Neural cell (in vitro differentiated cells): Measurements from ENCODE around the gene FGFBP2.

Experiments
- EP300 ChIP-seq: fragments of 450-650 bp; conservative IDR thresholded peaks from 2 replicates; pipeline ENCODE4 v1.6.1; 2014; ENCODE audit warnings: antibody characterized with exemption, mild to moderate bottlenecking, moderate library complexity; ENCODE audit not compliant: poor library complexity, severe bottlenecking
- EZH2 ChIP-seq: fragments of 200-600, 300-800 bp; shearing (Covaris generic), sonication (generic); IDR thresholded peaks from 2 replicates; pipeline ENCODE4 v1.6.1; 2014; ENCODE audit warnings: antibody characterized with exemption, low read length, borderline replicate concordance, mild to moderate bottlenecking; ENCODE audit not compliant: insufficient read depth, poor library complexity, severe bottlenecking
- MXI1 ChIP-seq: fragments of 450-650 bp; conservative IDR thresholded peaks from 2 replicates; pipeline ENCODE4 v1.6.1; 2014; ENCODE audit warnings: antibody characterized with exemption, mild to moderate bottlenecking; ENCODE audit not compliant: poor library complexity, severe bottlenecking
- POLR2AphosphoS5 ChIP-seq: IDR thresholded peaks from 2 replicates; pipeline ENCODE4 v1.6.1; 2012
- RAD21 ChIP-seq: fragments of 450-650 bp; conservative IDR thresholded peaks from 2 replicates; pipeline ENCODE4 v1.6.1; 2014; ENCODE audit warnings: antibody characterized with exemption, mild to moderate bottlenecking, moderate library complexity
- SMC3 ChIP-seq: fragments of 450-650 bp; conservative IDR thresholded peaks from 2 replicates; pipeline ENCODE4 v1.6.1; 2014; ENCODE audit warnings: antibody characterized with exemption, mild to moderate bottlenecking, moderate library complexity; ENCODE audit not compliant: poor library complexity
- TF ChIP-seq, protein P1 (sequence below): fragments of 450-650 bp; IDR thresholded peaks from 2 replicates; pipeline ENCODE4 v1.5.1; 2014; ENCODE audit warnings: antibody characterized with exemption, mild to moderate bottlenecking, moderate library complexity; ENCODE audit not compliant: poor library complexity, severe bottlenecking
- TF ChIP-seq, protein P2 (sequence below): IDR thresholded peaks from 2 replicates; pipeline ENCODE4 v1.6.1; 2012; ENCODE audit warnings: borderline replicate concordance

DNA sequence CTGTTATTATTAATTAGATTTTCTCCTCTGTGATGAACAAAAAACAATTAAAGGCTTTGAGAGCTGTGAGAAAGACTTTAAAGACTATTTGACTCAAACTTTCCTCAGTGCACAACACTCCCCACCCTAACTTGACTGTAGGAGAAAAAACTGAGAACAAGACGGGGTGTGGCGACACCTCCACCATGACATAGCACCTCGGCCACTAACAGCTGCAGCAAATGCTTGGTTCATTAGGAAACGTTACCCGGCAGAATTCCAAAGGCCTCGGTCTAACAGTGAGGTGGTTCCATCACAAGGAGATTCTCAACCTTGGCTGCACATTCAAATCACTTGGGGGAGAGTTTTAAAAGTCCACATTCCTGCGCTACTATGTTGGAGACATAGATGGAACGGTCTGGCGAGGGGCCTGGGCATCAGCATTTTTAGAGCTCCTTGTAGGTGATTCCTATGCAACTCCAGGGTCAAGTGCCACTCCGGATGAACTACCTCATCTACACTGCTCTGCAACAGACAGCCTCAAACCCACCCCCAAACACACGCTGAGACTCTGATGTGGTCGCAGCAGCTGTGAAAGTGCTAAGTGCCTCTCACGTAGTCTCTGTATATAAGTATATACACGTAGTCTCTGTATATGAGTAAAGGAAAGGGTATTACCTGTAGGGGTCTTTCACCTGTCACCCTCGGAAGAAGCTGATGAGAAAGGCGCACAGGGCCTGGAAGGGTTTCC, 1.0 kb downstream of the FGFBP2 start:
- TF ChIP-seq EZH2 (no peak), POLR2AphosphoS5 (no peak), EP300 (no peak), MXI1 (no peak), SMC3 (no peak), RAD21 (no peak)
- TF ChIP-seq, protein P1, sequence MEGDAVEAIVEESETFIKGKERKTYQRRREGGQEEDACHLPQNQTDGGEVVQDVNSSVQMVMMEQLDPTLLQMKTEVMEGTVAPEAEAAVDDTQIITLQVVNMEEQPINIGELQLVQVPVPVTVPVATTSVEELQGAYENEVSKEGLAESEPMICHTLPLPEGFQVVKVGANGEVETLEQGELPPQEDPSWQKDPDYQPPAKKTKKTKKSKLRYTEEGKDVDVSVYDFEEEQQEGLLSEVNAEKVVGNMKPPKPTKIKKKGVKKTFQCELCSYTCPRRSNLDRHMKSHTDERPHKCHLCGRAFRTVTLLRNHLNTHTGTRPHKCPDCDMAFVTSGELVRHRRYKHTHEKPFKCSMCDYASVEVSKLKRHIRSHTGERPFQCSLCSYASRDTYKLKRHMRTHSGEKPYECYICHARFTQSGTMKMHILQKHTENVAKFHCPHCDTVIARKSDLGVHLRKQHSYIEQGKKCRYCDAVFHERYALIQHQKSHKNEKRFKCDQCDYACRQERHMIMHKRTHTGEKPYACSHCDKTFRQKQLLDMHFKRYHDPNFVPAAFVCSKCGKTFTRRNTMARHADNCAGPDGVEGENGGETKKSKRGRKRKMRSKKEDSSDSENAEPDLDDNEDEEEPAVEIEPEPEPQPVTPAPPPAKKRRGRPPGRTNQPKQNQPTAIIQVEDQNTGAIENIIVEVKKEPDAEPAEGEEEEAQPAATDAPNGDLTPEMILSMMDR, result no peak
- TF ChIP-seq, protein P2, sequence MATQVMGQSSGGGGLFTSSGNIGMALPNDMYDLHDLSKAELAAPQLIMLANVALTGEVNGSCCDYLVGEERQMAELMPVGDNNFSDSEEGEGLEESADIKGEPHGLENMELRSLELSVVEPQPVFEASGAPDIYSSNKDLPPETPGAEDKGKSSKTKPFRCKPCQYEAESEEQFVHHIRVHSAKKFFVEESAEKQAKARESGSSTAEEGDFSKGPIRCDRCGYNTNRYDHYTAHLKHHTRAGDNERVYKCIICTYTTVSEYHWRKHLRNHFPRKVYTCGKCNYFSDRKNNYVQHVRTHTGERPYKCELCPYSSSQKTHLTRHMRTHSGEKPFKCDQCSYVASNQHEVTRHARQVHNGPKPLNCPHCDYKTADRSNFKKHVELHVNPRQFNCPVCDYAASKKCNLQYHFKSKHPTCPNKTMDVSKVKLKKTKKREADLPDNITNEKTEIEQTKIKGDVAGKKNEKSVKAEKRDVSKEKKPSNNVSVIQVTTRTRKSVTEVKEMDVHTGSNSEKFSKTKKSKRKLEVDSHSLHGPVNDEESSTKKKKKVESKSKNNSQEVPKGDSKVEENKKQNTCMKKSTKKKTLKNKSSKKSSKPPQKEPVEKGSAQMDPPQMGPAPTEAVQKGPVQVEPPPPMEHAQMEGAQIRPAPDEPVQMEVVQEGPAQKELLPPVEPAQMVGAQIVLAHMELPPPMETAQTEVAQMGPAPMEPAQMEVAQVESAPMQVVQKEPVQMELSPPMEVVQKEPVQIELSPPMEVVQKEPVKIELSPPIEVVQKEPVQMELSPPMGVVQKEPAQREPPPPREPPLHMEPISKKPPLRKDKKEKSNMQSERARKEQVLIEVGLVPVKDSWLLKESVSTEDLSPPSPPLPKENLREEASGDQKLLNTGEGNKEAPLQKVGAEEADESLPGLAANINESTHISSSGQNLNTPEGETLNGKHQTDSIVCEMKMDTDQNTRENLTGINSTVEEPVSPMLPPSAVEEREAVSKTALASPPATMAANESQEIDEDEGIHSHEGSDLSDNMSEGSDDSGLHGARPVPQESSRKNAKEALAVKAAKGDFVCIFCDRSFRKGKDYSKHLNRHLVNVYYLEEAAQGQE, result no peak
